ENCODE results near the gene MMP25.
"Not testable (repeated sequence)": the region's sequence is repeated elsewhere in the genome, so short reads cannot be mapped to it uniquely, and the experiment has no call there.

MMP25 gene

GRCh38 chr16:3072576-3073263 is 26.4 kb downstream of the MMP25 start:
- DNase-seq (ENCODE audit: low read depth, low spot score): not testable (repeated sequence)

- DNase-seq (ENCODE audit: low read depth, low spot score): no peak
These were observed 27.1 kb downstream of the MMP25 start for GRCh38 chr16:3073448-3073847.

- no peak for DNase-seq (ENCODE audit: low read depth, low spot score)
These were observed 28.6 kb downstream of the MMP25 start for GRCh38 chr16:3074860-3075522.

- DNase-seq (ENCODE audit: low read depth, low spot score): no peak
These were observed 29.2 kb downstream of the MMP25 start for GRCh38 chr16:3075523-3075915.

GRCh38 chr16:3075946-3076345 is 29.6 kb downstream of the MMP25 start:
- DNase-seq (ENCODE audit: low read depth, low spot score): not testable (repeated sequence)

GRCh38 chr16:3076577-3076976 is 30.2 kb downstream of the MMP25 start:
- no peak for DNase-seq (ENCODE audit: low read depth, low spot score)

GRCh38 chr16:3080024-3080423 is 33.7 kb downstream of the MMP25 start:
- DNase-seq (ENCODE audit: low read depth, low spot score): no peak

- not testable (repeated sequence) for DNase-seq (ENCODE audit: low read depth, low spot score)
These were observed 35.6 kb downstream of the MMP25 start for GRCh38 chr16:3081957-3082356.

GRCh38 chr16:3083408-3083807 is 37.0 kb downstream of the MMP25 start:
- not testable (repeated sequence) for DNase-seq (ENCODE audit: low read depth, low spot score)

GRCh38 chr16:3084491-3084890 is 38.1 kb downstream of the MMP25 start:
- no peak for DNase-seq (ENCODE audit: low read depth, low spot score)

GRCh38 chr16:3084969-3085670 is 38.8 kb downstream of the MMP25 start:
- no peak for DNase-seq (ENCODE audit: low read depth, low spot score)

GRCh38 chr16:3085868-3086595 is 39.7 kb downstream of the MMP25 start:
- DNase-seq (ENCODE audit: low read depth, low spot score): no peak

GRCh38 chr16:3086596-3087242 is 40.4 kb downstream of the MMP25 start:
- no peak for DNase-seq (ENCODE audit: low read depth, low spot score)

- no peak for DNase-seq (ENCODE audit: low read depth, low spot score)
These were observed 41.2 kb downstream of the MMP25 start for GRCh38 chr16:3087243-3088235.

GRCh38 chr16:3088450-3088849 is 42.1 kb downstream of the MMP25 start:
- no peak for DNase-seq (ENCODE audit: low read depth, low spot score)

- DNase-seq (ENCODE audit: low read depth, low spot score): no peak
These were observed 42.8 kb downstream of the MMP25 start for GRCh38 chr16:3088925-3089716.

GRCh38 chr16:3089717-3090592 is 43.6 kb downstream of the MMP25 start:
- no peak for DNase-seq (ENCODE audit: low read depth, low spot score)

- no peak for DNase-seq (ENCODE audit: low read depth, low spot score)
These were observed 45.2 kb downstream of the MMP25 start for GRCh38 chr16:3091551-3091950.
